Neural progenitor cell (in vitro differentiated cells): ENCODE results near the gene NBEA. TPM values are rescaled to one million over a fixed set of nuclear protein-coding genes. Genes with fewer than 3 reads are reported as not detected.

Source experiments
- DNase-seq: peaks from one replicate; pipeline ENCODE4 v3.0.0-alpha.2; 2016; ENCODE audit warnings: low spot score
- H2AFZ ChIP-seq: fragments of 200-600 bp; sonication (generic); replicated peaks from 2 replicates; pipeline ENCODE4 v1.6.1; 2016; ENCODE audit warnings: antibody characterized with exemption
- H3F3A ChIP-seq: fragments of 200-600 bp; sonication (generic); 2 replicates; pipeline ENCODE4 v1.6.1; 2016; ENCODE audit warnings: antibody characterized with exemption, low read depth
- H3K27ac ChIP-seq: fragments of 200-600 bp; sonication (generic); 2 replicates; pipeline ENCODE4 v1.5.1; 2016; ENCODE audit warnings: mild to moderate bottlenecking
- H3K27me3 ChIP-seq: fragments of 200-600 bp; sonication (generic); 2 replicates; pipeline ENCODE4 v1.6.1; 2016; ENCODE audit warnings: mild to moderate bottlenecking, moderate library complexity
- H3K36me3 ChIP-seq: fragments of 200-600 bp; sonication (generic); 2 replicates; pipeline ENCODE4 v1.5.1; 2016
- H3K4me1 ChIP-seq: fragments of 200-600 bp; sonication (generic); 2 replicates; pipeline ENCODE4 v1.6.1; 2016; ENCODE audit warnings: mixed run types
- H3K4me2 ChIP-seq: fragments of 200-600 bp; sonication (generic); 2 replicates; pipeline ENCODE4 v1.6.1; 2016
- H3K4me3 ChIP-seq: fragments of 200-600 bp; sonication (generic); 2 replicates; pipeline ENCODE4 v1.5.1; 2016
- H3K79me2 ChIP-seq: fragments of 200-600 bp; sonication (generic); 2 replicates; pipeline ENCODE4 v1.6.1; 2016; ENCODE audit warnings: low read depth
- H3K9ac ChIP-seq: fragments of 200-600 bp; sonication (generic); 2 replicates; pipeline ENCODE4 v1.6.1; 2016
- H3K9me3 ChIP-seq: fragments of 200-600 bp; sonication (generic); 2 replicates; pipeline ENCODE4 v1.5.1; 2016; ENCODE audit warnings: low read depth
- H4K20me1 ChIP-seq: fragments of 200-600 bp; sonication (generic); 2 replicates; pipeline ENCODE4 v1.6.1; 2016; ENCODE audit warnings: low read depth
- H3K27ac Mint-ChIP-seq: 3 replicates; pipeline ENCODE4 v1.8.0; 2021; ENCODE audit warnings: mixed read lengths
- H3K27me3 Mint-ChIP-seq: 2 replicates; pipeline ENCODE4 v1.8.0; 2022; ENCODE audit warnings: low read depth, mild to moderate bottlenecking, inconsistent platforms, moderate library complexity, mixed read lengths; ENCODE audit not compliant: insufficient read depth
- H3K36me3 Mint-ChIP-seq: 3 replicates; pipeline ENCODE4 v1.8.0; 2021; ENCODE audit warnings: mixed read lengths
- H3K4me1 Mint-ChIP-seq: 3 replicates; pipeline ENCODE4 v1.8.0; 2021; ENCODE audit warnings: mixed read lengths
- H3K4me3 Mint-ChIP-seq: 3 replicates; pipeline ENCODE4 v1.8.0; 2021; ENCODE audit warnings: mild to moderate bottlenecking, moderate library complexity, mixed read lengths
- H3K9me3 Mint-ChIP-seq: 3 replicates; pipeline ENCODE4 v1.8.0; 2020; ENCODE audit warnings: mixed read lengths
- CTCF ChIP-seq: fragments of 200-600 bp; sonication (generic); IDR thresholded peaks from 2 replicates; pipeline ENCODE4 v1.5.1; 2017; ENCODE audit warnings: antibody characterized with exemption, mild to moderate bottlenecking
- EZH2 ChIP-seq: fragments of 200-600 bp; sonication (generic); IDR thresholded peaks from 2 replicates; pipeline ENCODE4 v1.6.1; 2017; ENCODE audit warnings: antibody characterized with exemption, mild to moderate bottlenecking, moderate library complexity
- EZH2phosphoT487 ChIP-seq: fragments of 200-600 bp; sonication (generic); IDR thresholded peaks from 2 replicates; pipeline ENCODE4 v1.6.1; 2017; ENCODE audit warnings: antibody characterized with exemption
- total RNA-seq: library from RNA; depleted of rRNA; stranded (reverse); fragments of >200 nt; gene quantifications from 2 replicates; pipeline ENCODE4 v1.2.3, GENCODE V29; 2015; ENCODE audit warnings: low replicate concordance

Gene NBEA
- total RNA-seq, 1 donor from 2014 or later = 31.0 TPM

DNA sequence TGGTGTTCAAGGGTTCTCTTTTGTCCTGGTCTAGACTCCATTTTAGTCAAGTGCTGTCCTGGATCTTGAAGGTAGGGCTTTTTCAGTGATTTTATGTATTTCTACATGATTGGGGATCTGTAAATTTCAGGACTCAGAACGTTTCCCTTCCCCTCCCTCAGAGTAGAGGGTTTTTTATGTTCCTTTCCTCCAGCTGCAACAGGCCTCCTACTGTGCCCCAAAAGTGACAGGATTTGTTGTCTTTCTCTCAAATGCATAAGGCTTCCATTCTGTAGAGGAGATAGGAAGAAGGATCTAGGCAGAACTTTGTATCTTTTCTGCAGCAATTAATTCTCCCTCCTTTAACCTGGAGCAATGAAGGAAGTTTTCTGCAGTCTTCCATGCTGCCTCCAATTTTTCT lies 283.1 kb downstream of the NBEA start:
- TF ChIP-seq EZH2 (no peak), EZH2phosphoT487 (no peak), CTCF (no peak)
- H3K4me1 ChIP-seq = peaks cover 50% of the 10 kb centered on the region
- H3K9me3 ChIP-seq = peaks cover 8% of the 10 kb centered on the region
- no peak overlapping the region for H2AFZ ChIP-seq
- Mint-ChIP-seq H3K4me3 (no peak overlapping the region), H3K27me3 (no peaks in the 10 kb centered on the region), H3K4me1 (peaks cover 23% of the 10 kb centered on the region), H3K36me3 (peaks cover 8% of the 10 kb centered on the region), H3K9me3 (peaks cover 4% of the 10 kb centered on the region), H3K27ac (peak overlapping the region; percentile 38)
- H3K27ac ChIP-seq = peak overlapping the region; percentile 81
- H3K27me3 ChIP-seq = no peaks in the 10 kb centered on the region
- no peak overlapping the region for H3K4me3 ChIP-seq
- no peak overlapping the region for H3K9ac ChIP-seq
- peak overlapping the region; percentile 54 for H3K4me2 ChIP-seq
- no peaks in the 10 kb centered on the region for H3K79me2 ChIP-seq
- H3F3A ChIP-seq = peaks cover 28% of the 10 kb centered on the region
- no peaks in the 10 kb centered on the region for H4K20me1 ChIP-seq
- H3K36me3 ChIP-seq = peaks cover 18% of the 10 kb centered on the region
- DNase-seq = peak; percentile 19

- H3K36me3 ChIP-seq = peaks cover 14% of the 10 kb centered on the region
- peak overlapping the region; percentile 81 for H3K27ac ChIP-seq
- no peak overlapping the region for H2AFZ ChIP-seq
- peak; percentile 24 for DNase-seq
- peaks cover 54% of the 10 kb centered on the region for H3K4me1 ChIP-seq
- peaks cover 4% of the 10 kb centered on the region for H3K9me3 ChIP-seq
- no peak overlapping the region for H3K9ac ChIP-seq
- Mint-ChIP-seq H3K27ac (peak overlapping the region; percentile 72), H3K4me1 (peaks cover 23% of the 10 kb centered on the region), H3K9me3 (peaks cover 4% of the 10 kb centered on the region), H3K4me3 (no peak overlapping the region), H3K27me3 (no peaks in the 10 kb centered on the region), H3K36me3 (peaks cover 6% of the 10 kb centered on the region)
- H3K79me2 ChIP-seq = no peaks in the 10 kb centered on the region
- H3K4me3 ChIP-seq = no peak overlapping the region
- H3K27me3 ChIP-seq = no peaks in the 10 kb centered on the region
- H4K20me1 ChIP-seq = no peaks in the 10 kb centered on the region
- TF ChIP-seq CTCF (no peak), EZH2 (no peak), EZH2phosphoT487 (no peak)
- H3F3A ChIP-seq = peaks cover 28% of the 10 kb centered on the region
- peak overlapping the region; percentile 54 for H3K4me2 ChIP-seq
Measured at GRCh38 chr13:35225582-35225981, 283.5 kb downstream of the NBEA start.

DNA sequence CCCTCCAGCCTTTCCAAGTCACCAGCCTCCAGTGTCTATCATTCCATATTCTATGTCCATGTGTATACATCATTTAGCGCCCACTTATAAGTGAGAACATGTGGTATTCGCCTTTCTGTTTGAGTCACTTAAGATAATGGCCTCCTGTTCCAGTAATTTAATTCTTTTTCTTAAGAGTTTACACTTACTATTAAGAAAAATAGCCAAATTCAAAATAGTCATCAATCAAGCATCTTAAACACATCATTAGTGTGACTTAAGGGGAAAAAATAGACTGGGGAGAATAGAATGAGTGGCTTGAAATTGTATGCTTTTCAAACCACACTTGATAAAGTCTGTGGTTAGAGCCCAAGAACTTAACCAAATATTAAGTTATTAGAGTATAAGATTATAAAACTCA lies 286.5 kb downstream of the NBEA start:
- no peak for TF ChIP-seq CTCF
- TF ChIP-seq EZH2phosphoT487 = no peak
- no peak for TF ChIP-seq EZH2
- H3K27ac Mint-ChIP-seq = no peak overlapping the region
- Histone ChIP-seq H2AFZ (no peak overlapping the region), H4K20me1 (no peaks in the 10 kb centered on the region), H3F3A (peaks cover 28% of the 10 kb centered on the region), H3K27ac (no peak overlapping the region), H3K4me1 (peaks cover 53% of the 10 kb centered on the region), H3K4me2 (no peak overlapping the region), H3K9ac (no peak overlapping the region), H3K79me2 (no peaks in the 10 kb centered on the region), H3K4me3 (no peak overlapping the region), H3K36me3 (no peaks in the 10 kb centered on the region), H3K9me3 (no peaks in the 10 kb centered on the region), H3K27me3 (no peaks in the 10 kb centered on the region)
- H3K4me1 Mint-ChIP-seq = peaks cover 21% of the 10 kb centered on the region
- no peaks in the 10 kb centered on the region for H3K27me3 Mint-ChIP-seq
- no peaks in the 10 kb centered on the region for H3K9me3 Mint-ChIP-seq
- no peak overlapping the region for H3K4me3 Mint-ChIP-seq
- DNase-seq = no peak
- peaks cover 4% of the 10 kb centered on the region for H3K36me3 Mint-ChIP-seq
